ENCODE measurements around the gene TRAK2.

GRCh38 chr2:201432621-201433393, 18.5 kb downstream of the TRAK2 start:
- TF ChIP-seq KDM4B (IDR thresholded peaks at IDR 0.05; ENCODE audit: borderline replicate concordance in 2 of 2, low read depth in 1 of 2) (no peak), CBFB (CRISPR knock-in tag; IDR thresholded peaks at IDR 0.05) (no peak), NKRF (IDR thresholded peaks at IDR 0.05; ENCODE audit: borderline replicate concordance) (no peak), CTCF (IDR thresholded peaks at IDR 0.05 in 2 of 3, conservative IDR thresholded peaks at IDR 0.05 in 1 of 3; ENCODE audit: insufficient read depth in 2 of 3, low read depth in 1 of 3, low read length in 3 of 3) (no peak), ZBTB33 (CRISPR knock-in tag; IDR thresholded peaks at IDR 0.05) (no peak), DIDO1 (tag; IDR thresholded peaks at IDR 0.05; ENCODE audit: low read depth) (no peak), ELF1 (tag; IDR thresholded peaks at IDR 0.05) (no peak), TCF7 (IDR thresholded peaks at IDR 0.05; ENCODE audit: borderline replicate concordance) (no peak)

Measured in K562 (cell line).